B cell (primary cell): ENCODE measurements around the gene FBXW9.

Experiments
- CTCF ChIP-seq: fragments of 200-600 bp; IDR thresholded peaks from one replicate; pipeline ENCODE4 v1.8.0; 2022; ENCODE audit warnings: antibody characterized with exemption, mild to moderate bottlenecking
- EZH2 ChIP-seq: IDR thresholded peaks from 2 replicates; pipeline ENCODE4 v1.6.1; 2012; ENCODE audit warnings: borderline replicate concordance, low read depth, mild to moderate bottlenecking, moderate library complexity, low read length; ENCODE audit not compliant: insufficient read depth, poor library complexity, severe bottlenecking

- no peak for TF ChIP-seq CTCF
- TF ChIP-seq EZH2: no peak
Observed at GRCh38 chr19:12669270-12670158, 26.9 kb downstream of the FBXW9 start.
